B cell (primary cell): ENCODE measurements around the gene CCDC92B.

ENCODE experiments used
- CTCF ChIP-seq: fragments of 200-600 bp; IDR thresholded peaks from one replicate; pipeline ENCODE4 v1.8.0; 2022; ENCODE audit warnings: antibody characterized with exemption, mild to moderate bottlenecking
- EZH2 ChIP-seq: IDR thresholded peaks from 2 replicates; pipeline ENCODE4 v1.6.1; 2012; ENCODE audit warnings: borderline replicate concordance, low read depth, mild to moderate bottlenecking, moderate library complexity, low read length; ENCODE audit not compliant: insufficient read depth, poor library complexity, severe bottlenecking

GRCh38 chr17:2798188-2798587, 48.7 kb upstream of the CCDC92B start:
- no peak for TF ChIP-seq EZH2
- TF ChIP-seq CTCF = no peak
